Calu3 (cell line): ENCODE measurements around the gene DLGAP1. TPM values are rescaled to one million over a fixed set of nuclear protein-coding genes. Genes with fewer than 3 reads are reported as not detected.

Experiments
- BruUV-seq: library from RNA; stranded (reverse); fragments of 400-500 nt; replicated peaks from 2 replicates; lab custom pipeline; 2021; lab: Mats Ljungman, UMichigan
- CTCF ChIA-PET: fragments of 300-600 bp; sonication (Branson Sonifier 250); formaldehyde crosslinking; loops from one replicate; lab custom pipeline; 2022; ENCODE audit warnings: antibody characterized with exemption; lab: Charles Lee
- DNase-seq: peaks from one replicate; pipeline ENCODE4 v3.0.0; 2022
- H3K27ac Mint-ChIP-seq: one replicate; pipeline ENCODE4 v1.8.0; 2022; ENCODE audit warnings: mixed read lengths; ENCODE audit not compliant: unreplicated experiment
- H3K27me3 Mint-ChIP-seq: one replicate; pipeline ENCODE4 v1.8.0; 2022; ENCODE audit warnings: mixed read lengths; ENCODE audit not compliant: unreplicated experiment
- H3K36me3 Mint-ChIP-seq: one replicate; pipeline ENCODE4 v1.8.0; 2022; ENCODE audit warnings: mild to moderate bottlenecking, moderate library complexity, mixed read lengths; ENCODE audit not compliant: insufficient read depth, unreplicated experiment
- H3K4me1 Mint-ChIP-seq: one replicate; pipeline ENCODE4 v1.8.0; 2022; ENCODE audit warnings: mild to moderate bottlenecking, low read depth, mixed read lengths; ENCODE audit not compliant: unreplicated experiment
- H3K4me3 Mint-ChIP-seq: one replicate; pipeline ENCODE4 v1.8.0; 2022; ENCODE audit warnings: mild to moderate bottlenecking, low read depth, moderate library complexity, mixed read lengths; ENCODE audit not compliant: unreplicated experiment
- H3K9me3 Mint-ChIP-seq: one replicate; pipeline ENCODE4 v1.8.0; 2022; ENCODE audit warnings: low read depth, mixed read lengths; ENCODE audit not compliant: unreplicated experiment
- CTCF ChIP-seq: fragments of 200-600 bp; IDR thresholded peaks from one replicate; pipeline ENCODE4 v1.8.0; 2022; ENCODE audit warnings: antibody characterized with exemption; ENCODE audit not compliant: unreplicated experiment
- intact Hi-C: fragments of 100-400 bp; cut with micrococcal nuclease; formaldehyde crosslinking; loops from one replicate; pipeline ENCODE4 v1.10.0; 2022; ENCODE audit not compliant: unreplicated experiment
- total RNA-seq: library from RNA; stranded (reverse); gene quantifications from 2 replicates; pipeline ENCODE4 v1.2.3, GENCODE V29; 2022

Gene DLGAP1
- total RNA-seq, 1 experiment from 2014 or later = 9.0 TPM

DNA sequence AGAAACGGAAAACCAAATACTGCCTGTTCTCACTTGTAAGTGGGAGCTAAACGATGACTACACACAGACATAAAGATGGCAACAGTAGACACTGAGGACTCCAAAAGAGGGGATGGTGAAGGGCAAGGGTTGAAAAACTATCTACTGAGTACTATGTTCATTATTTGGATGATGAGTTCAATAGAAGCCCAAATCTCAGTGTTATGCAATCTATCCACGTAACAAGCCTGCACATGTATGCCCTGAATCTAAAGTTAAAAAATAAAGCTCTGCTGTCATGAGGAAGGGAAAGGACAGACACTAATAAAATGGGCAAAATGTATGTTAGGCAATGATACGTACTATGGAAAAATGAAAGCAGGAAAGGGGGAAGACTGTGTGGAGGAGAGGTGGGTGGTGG lies 629.1 kb downstream of the DLGAP1 start:
- Mint-ChIP-seq H3K27me3 (no peaks in the 10 kb centered on the region), H3K36me3 (no peaks in the 10 kb centered on the region), H3K4me1 (peaks cover 9% of the 10 kb centered on the region), H3K4me3 (no peak overlapping the region), H3K9me3 (no peaks in the 10 kb centered on the region), H3K27ac (no peak overlapping the region)
- intact Hi-C loops = no loop called here
- no peak for TF ChIP-seq CTCF
- CTCF ChIA-PET = no interaction called here
- no TSS peak for BruUV-seq
- no peak for DNase-seq

DNA sequence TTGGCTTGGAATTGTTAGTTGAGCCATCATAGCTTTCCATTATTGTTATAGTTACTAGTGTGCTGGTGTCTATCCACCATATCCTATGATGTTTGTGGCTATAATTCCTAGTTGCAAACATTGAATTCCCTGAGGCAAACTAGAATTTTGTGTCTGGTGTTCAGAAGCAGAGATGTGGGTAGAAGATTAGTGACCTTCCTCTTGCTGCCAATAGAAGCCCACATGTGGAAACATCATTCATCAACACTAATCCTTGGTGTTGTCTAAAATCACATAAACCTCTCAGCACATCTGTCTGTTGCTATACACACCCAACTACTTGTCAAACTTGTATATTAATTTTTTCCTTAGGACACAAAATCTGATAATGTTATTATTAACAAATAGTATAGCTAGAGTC lies 631.0 kb downstream of the DLGAP1 start:
- Mint-ChIP-seq H3K27ac (no peak overlapping the region), H3K4me3 (no peak overlapping the region), H3K27me3 (no peaks in the 10 kb centered on the region), H3K9me3 (no peaks in the 10 kb centered on the region), H3K36me3 (no peaks in the 10 kb centered on the region), H3K4me1 (peaks cover 21% of the 10 kb centered on the region)
- no peak for TF ChIP-seq CTCF
- BruUV-seq = no TSS peak
- DNase-seq = no peak
- CTCF ChIA-PET = interaction anchor here (0.5 to 0.7 kb wide), 2 partner anchors 140 to 390 kb away, joined by 3 to 4 read pairs; no protein-coding TSS in a partner anchor
- intact Hi-C loops = no loop called here

DNA sequence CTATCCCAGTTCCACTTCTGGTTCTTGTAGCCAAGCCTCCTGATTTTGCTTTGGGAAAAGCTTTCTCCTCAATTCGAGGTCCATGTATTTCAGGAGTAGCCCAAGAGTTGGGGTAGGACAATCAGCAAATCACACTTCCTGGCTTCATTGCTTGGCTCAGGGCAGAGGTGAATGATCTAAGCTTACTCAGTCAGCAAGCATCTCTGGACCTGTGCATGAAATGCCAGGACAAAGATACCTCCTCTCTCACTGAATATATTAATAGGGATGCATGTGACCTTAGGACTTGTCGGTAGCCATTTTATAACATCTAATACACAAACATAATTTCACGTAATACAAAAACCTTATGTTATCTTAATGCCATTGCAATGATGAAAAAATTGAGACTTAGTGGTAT lies 632.0 kb downstream of the DLGAP1 start:
- intact Hi-C loops = no loop called here
- Mint-ChIP-seq H3K4me1 (peaks cover 22% of the 10 kb centered on the region), H3K9me3 (no peaks in the 10 kb centered on the region), H3K4me3 (no peak overlapping the region), H3K27ac (no peak overlapping the region), H3K36me3 (no peaks in the 10 kb centered on the region), H3K27me3 (no peaks in the 10 kb centered on the region)
- CTCF ChIA-PET = no interaction called here
- no peak for DNase-seq
- BruUV-seq = no TSS peak
- TF ChIP-seq CTCF = no peak

DNA sequence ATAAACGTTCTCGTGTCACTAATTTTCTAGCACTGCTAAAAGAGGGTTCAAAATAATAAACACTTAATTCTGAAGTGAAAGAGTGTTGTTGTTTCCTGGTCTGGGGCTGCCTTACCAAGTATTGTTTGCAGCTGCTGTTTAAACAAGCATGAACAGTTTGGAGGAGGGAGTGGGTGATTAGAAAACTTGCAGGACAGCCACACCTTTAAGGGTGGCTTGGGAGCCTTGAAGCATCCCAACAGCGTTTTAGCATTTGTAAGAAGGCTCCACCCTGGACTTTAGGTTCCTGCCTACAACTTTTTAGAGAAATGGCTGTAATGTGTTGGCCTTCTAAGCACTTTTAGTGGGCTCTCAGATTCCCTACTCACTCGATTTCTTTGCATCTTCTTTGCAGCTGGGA lies 633.6 kb downstream of the DLGAP1 start:
- Mint-ChIP-seq H3K4me3 (no peak overlapping the region), H3K27ac (no peak overlapping the region), H3K9me3 (no peaks in the 10 kb centered on the region), H3K4me1 (peaks cover 36% of the 10 kb centered on the region), H3K36me3 (no peaks in the 10 kb centered on the region), H3K27me3 (no peaks in the 10 kb centered on the region)
- no peak for TF ChIP-seq CTCF
- no peak for DNase-seq
- BruUV-seq = no TSS peak
- intact Hi-C loops = no loop called here
- CTCF ChIA-PET = interaction anchor here (0.6 to 1.0 kb wide), 3 partner anchors 24 to 42 kb away, joined by 3 to 4 read pairs (median 3); no protein-coding TSS in a partner anchor
